Activated B cell treated with CpG ODN at 0.5 μM for 24 hours (primary cell): ENCODE measurements around the gene PRKACB. TPM values are rescaled to one million over a fixed set of nuclear protein-coding genes. Genes with fewer than 3 reads are reported as not detected.

Source experiments
- ATAC-seq: fragments of 200-7000 bp; cut with Tn5 transposase; one replicate; pipeline ENCODE4 v1.10.0; 2021; ENCODE audit warnings: low read depth, mild to moderate bottlenecking, moderate library complexity
- CTCF ChIA-PET: fragments of 350-600 bp; sonication (Branson Sonifier 250); formaldehyde crosslinking; loops from one replicate; lab custom pipeline; 2021; ENCODE audit warnings: antibody characterized with exemption; lab: Charles Lee
- POLR2A ChIA-PET: fragments of 350-600 bp; sonication (Branson Sonifier 250); formaldehyde crosslinking; loops from one replicate; lab custom pipeline; 2021; ENCODE audit warnings: antibody characterized with exemption; lab: Charles Lee
- DNase-seq: peaks from one replicate; pipeline ENCODE4 v3.0.0; 2022
- H3K27ac Mint-ChIP-seq: one replicate; pipeline ENCODE4 v1.8.0; 2020; ENCODE audit warnings: mixed read lengths
- H3K27me3 Mint-ChIP-seq: one replicate; pipeline ENCODE4 v1.8.0; 2021; ENCODE audit warnings: mixed read lengths
- H3K36me3 Mint-ChIP-seq: one replicate; pipeline ENCODE4 v1.8.0; 2021; ENCODE audit warnings: low read depth, mixed read lengths
- H3K4me1 Mint-ChIP-seq: one replicate; pipeline ENCODE4 v1.8.0; 2021; ENCODE audit warnings: mixed read lengths
- H3K4me3 Mint-ChIP-seq: one replicate; pipeline ENCODE4 v1.8.0; 2020; ENCODE audit warnings: mild to moderate bottlenecking, mixed read lengths
- H3K9me3 Mint-ChIP-seq: one replicate; pipeline ENCODE4 v1.8.0; 2020; ENCODE audit warnings: mixed read lengths
- intact Hi-C: fragments of 100-400 bp; cut with micrococcal nuclease; formaldehyde crosslinking; loops from one replicate; pipeline ENCODE4 v1.15.1; 2024
- total RNA-seq: library from RNA; stranded (reverse); gene quantifications from 2 replicates; pipeline ENCODE4 v1.2.3, GENCODE V29; 2022
- TF ChIP-seq, protein P1 (sequence below): fragments of 200-600 bp; IDR thresholded peaks from one replicate; pipeline ENCODE4 v1.8.0; 2022; ENCODE audit warnings: antibody characterized with exemption, mild to moderate bottlenecking

Gene PRKACB
- total RNA-seq, 1 donor from 2014 or later = 33.0 TPM

DNA sequence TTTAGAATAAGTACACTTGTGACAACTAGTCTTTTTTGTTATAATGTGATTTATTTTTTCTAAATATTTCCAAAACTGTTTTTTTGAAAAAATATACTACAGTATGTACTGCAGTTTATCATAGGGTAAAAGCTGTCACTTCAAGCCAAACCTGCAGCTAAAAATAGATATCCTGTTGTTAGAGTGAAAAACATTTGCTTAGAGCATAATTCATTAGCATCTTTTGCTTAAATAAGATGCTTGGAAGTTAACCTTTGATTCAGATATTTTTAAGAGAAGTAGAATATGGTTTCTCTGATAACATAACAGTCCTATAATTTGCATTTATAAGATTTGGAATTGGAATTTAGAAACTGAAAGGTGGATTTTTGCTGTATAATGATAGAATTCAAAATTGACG is 21.5 kb downstream of the PRKACB start:
- Mint-ChIP-seq H3K9me3 (no peaks in the 10 kb centered on the region), H3K27ac (no peak overlapping the region), H3K4me3 (no peak overlapping the region), H3K36me3 (peaks cover 6% of the 10 kb centered on the region), H3K4me1 (peaks cover 73% of the 10 kb centered on the region), H3K27me3 (no peaks in the 10 kb centered on the region)
- ATAC-seq (no peak), DNase-seq (no peak)
- POLR2A ChIA-PET = interaction anchor here (1.4 kb wide), 1 partner anchor 18 kb away, joined by 4 read pairs; no protein-coding TSS in a partner anchor
- TF ChIP-seq, protein P1, sequence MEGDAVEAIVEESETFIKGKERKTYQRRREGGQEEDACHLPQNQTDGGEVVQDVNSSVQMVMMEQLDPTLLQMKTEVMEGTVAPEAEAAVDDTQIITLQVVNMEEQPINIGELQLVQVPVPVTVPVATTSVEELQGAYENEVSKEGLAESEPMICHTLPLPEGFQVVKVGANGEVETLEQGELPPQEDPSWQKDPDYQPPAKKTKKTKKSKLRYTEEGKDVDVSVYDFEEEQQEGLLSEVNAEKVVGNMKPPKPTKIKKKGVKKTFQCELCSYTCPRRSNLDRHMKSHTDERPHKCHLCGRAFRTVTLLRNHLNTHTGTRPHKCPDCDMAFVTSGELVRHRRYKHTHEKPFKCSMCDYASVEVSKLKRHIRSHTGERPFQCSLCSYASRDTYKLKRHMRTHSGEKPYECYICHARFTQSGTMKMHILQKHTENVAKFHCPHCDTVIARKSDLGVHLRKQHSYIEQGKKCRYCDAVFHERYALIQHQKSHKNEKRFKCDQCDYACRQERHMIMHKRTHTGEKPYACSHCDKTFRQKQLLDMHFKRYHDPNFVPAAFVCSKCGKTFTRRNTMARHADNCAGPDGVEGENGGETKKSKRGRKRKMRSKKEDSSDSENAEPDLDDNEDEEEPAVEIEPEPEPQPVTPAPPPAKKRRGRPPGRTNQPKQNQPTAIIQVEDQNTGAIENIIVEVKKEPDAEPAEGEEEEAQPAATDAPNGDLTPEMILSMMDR = no peak
- intact Hi-C loops = no loop called here
- CTCF ChIA-PET = no interaction called here

DNA sequence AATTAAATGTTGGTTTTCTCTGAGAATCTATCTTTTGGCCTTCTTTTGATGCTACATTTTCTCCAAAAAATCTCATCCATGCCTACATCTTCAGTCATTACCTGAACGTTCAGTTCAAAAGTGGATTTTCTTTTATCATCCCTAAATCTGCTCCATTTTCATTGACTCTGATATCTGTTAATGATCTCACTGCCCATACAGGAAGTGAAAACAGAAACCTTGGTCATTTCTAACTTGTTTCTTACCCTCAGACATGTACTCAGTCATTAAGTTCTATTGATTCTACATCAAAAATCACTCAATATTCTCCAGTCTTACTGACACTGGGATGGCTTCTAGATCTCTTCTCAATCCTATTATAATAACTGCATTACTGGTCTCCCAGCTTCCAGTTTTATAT is 22.7 kb downstream of the PRKACB start:
- peaks cover 70% of the 10 kb centered on the region for H3K4me1 Mint-ChIP-seq
- no peaks in the 10 kb centered on the region for H3K9me3 Mint-ChIP-seq
- no peaks in the 10 kb centered on the region for H3K27me3 Mint-ChIP-seq
- intact Hi-C loops = loop anchor here (1.0 to 2.0 kb wide), 3 partner anchors 8 to 14 kb away; no protein-coding TSS in a partner anchor
- POLR2A ChIA-PET = no interaction called here
- H3K27ac Mint-ChIP-seq = peak overlapping the region; percentile 42
- H3K4me3 Mint-ChIP-seq = peak overlapping the region; percentile 1
- TF ChIP-seq, protein P1 = no peak
- CTCF ChIA-PET = no interaction called here
- H3K36me3 Mint-ChIP-seq = peaks cover 6% of the 10 kb centered on the region
- ATAC-seq (peak; percentile 77), DNase-seq (no peak)

GRCh38 chr1:84168783-84169182 is 24.7 kb downstream of the PRKACB start:
- peaks cover 61% of the 10 kb centered on the region for H3K4me1 Mint-ChIP-seq
- no peak for DNase-seq
- TF ChIP-seq, protein P1 = no peak
- no peaks in the 10 kb centered on the region for H3K27me3 Mint-ChIP-seq
- intact Hi-C loops = loop anchor here (1.0 kb wide), 1 partner anchor 7 kb away; no protein-coding TSS in a partner anchor
- H3K27ac Mint-ChIP-seq = no peak overlapping the region
- peaks cover 2% of the 10 kb centered on the region for H3K36me3 Mint-ChIP-seq
- H3K4me3 Mint-ChIP-seq = no peak overlapping the region
- ChIA-PET CTCF (interaction anchor here (0.9 kb wide), 1 partner anchor 265 kb away, joined by 3 read pairs; no protein-coding TSS in a partner anchor), POLR2A (interaction anchor here (1.0 to 1.4 kb wide), 2 partner anchors 25 to 129 kb away, joined by 3 to 4 read pairs; partner anchors contain the start of gene PRKACB)
- H3K9me3 Mint-ChIP-seq = no peaks in the 10 kb centered on the region
- no peak for ATAC-seq

GRCh38 chr1:84170171-84170570 is 26.1 kb downstream of the PRKACB start:
- TF ChIP-seq, protein P1 = no peak
- CTCF ChIA-PET = no interaction called here
- Mint-ChIP-seq H3K36me3 (peaks cover 6% of the 10 kb centered on the region), H3K27ac (no peak overlapping the region), H3K4me3 (no peak overlapping the region), H3K4me1 (peaks cover 58% of the 10 kb centered on the region), H3K27me3 (no peaks in the 10 kb centered on the region), H3K9me3 (no peaks in the 10 kb centered on the region)
- ATAC-seq = no peak
- intact Hi-C loops = no loop called here
- POLR2A ChIA-PET = interaction anchor here (0.9 kb wide), 1 partner anchor 404 kb away, joined by 3 read pairs; no protein-coding TSS in a partner anchor
- DNase-seq = no peak

DNA sequence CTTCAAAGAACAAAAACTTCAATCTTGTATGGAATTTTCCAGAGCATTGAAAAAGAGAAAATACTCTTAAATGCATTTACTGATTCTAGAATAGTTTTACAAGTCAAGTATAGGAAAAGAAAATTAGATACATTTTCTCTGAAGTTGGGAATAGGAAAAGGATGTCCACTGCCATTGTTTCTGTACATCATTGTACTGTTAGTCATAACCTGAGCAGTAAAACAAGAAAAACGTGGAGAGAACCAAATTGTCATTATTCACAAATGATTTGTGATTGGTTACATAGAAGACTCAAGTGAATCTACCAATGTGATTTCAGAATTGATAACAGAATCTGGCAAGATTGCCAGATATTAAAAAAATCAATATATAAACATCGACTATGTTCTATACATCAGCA is 27.4 kb downstream of the PRKACB start:
- Mint-ChIP-seq H3K27ac (no peak overlapping the region), H3K4me1 (peaks cover 49% of the 10 kb centered on the region), H3K36me3 (peaks cover 6% of the 10 kb centered on the region), H3K4me3 (no peak overlapping the region), H3K27me3 (no peaks in the 10 kb centered on the region), H3K9me3 (no peaks in the 10 kb centered on the region)
- ATAC-seq (no peak), DNase-seq (no peak)
- TF ChIP-seq, protein P1 = no peak
- ChIA-PET POLR2A (no interaction called here), CTCF (no interaction called here)
- intact Hi-C loops = no loop called here
